ENCODE measurements around the gene CTTNBP2NL. TPM values are rescaled to one million over a fixed set of nuclear protein-coding genes. Genes with fewer than 3 reads are reported as not detected.

Gene CTTNBP2NL, protein sequence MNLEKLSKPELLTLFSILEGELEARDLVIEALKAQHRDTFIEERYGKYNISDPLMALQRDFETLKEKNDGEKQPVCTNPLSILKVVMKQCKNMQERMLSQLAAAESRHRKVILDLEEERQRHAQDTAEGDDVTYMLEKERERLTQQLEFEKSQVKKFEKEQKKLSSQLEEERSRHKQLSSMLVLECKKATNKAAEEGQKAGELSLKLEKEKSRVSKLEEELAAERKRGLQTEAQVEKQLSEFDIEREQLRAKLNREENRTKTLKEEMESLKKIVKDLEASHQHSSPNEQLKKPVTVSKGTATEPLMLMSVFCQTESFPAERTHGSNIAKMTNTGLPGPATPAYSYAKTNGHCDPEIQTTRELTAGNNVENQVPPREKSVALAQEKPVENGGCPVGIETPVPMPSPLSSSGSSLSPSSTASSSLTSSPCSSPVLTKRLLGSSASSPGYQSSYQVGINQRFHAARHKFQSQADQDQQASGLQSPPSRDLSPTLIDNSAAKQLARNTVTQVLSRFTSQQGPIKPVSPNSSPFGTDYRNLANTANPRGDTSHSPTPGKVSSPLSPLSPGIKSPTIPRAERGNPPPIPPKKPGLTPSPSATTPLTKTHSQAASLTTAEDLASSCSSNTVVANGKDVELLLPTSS
- 1.9 TPM for total RNA-seq

DNA sequence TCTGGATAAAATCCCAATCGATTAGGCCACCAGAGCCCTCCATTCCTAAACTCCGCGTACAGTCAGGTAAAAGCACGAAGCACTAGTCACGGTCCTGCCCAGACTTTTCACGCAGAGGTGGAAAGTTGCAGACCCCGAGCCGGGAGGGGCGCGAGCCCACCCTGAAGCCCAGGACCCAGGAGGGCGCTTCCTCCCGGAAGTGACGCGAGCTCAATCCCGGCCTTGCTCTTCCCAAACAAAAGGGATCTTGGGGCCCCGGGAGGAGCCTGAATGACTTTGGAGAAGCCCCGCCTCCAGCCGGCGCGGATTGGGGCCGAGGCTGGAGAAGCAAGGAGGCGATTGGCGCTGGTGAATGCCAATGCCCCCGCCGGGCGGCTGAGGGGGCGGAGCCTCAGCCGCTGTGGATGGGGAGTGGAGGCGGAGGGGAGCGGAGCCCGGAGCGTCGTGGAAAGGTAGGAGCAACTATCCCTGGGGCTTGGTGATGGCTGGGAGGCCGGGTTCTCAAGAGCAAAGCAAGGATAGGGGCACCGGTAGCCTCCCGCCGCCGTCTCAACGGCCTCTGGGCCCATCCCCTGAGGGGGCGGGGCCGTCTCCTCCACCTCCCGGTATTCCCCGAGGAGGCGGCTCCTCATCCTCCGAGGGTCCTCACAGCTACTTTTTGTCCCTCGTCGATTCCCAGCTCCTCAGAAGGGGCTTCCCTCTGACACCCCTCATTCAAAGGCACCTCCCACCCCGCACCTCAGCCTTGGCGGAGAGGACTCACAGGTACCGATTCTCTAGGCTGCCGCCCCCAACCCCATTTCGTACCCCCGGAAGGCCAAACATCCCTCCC is at the start of gene CTTNBP2NL:
TSS of gene CTTNBP2NL (plus strand) at position 394 of the 832 bp plus-strand sequence. CDS start 19,952 bp downstream, outside the sequence.
- peak; percentile 50 to 80 (median 74) for DNase-seq (ENCODE audit: low read depth in 2 of 3, low spot score in 2 of 3)

DNA sequence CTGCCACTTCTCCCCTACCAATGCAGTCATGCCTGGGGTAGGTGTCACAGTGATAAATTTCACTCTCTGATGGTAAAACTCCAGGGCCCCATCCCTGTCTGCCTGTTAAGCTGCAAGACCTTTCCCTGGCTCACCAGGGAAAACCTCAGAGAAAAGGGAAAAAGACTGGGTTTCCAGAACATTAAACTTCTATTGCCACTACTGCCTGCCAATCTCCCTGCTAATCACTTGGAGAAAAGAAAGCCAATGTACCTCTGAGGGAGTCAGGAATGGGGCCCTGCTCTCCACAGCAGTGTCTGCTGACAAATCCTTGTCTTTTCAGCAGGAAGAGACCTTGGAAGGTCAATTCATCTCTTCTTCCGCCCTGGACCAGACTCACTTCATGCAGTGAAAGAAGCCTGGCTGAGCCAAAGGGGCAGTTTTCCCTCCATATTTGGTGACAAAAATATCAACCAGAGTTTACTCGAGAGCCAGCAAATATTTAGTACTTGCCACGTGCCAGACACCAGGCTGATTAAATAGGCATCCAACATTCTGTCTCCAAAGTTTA is 49.1 kb upstream of the CTTNBP2NL start:
- DNase-seq (ENCODE audit: low read depth in 2 of 3, low spot score in 2 of 3) = no peak

DNA sequence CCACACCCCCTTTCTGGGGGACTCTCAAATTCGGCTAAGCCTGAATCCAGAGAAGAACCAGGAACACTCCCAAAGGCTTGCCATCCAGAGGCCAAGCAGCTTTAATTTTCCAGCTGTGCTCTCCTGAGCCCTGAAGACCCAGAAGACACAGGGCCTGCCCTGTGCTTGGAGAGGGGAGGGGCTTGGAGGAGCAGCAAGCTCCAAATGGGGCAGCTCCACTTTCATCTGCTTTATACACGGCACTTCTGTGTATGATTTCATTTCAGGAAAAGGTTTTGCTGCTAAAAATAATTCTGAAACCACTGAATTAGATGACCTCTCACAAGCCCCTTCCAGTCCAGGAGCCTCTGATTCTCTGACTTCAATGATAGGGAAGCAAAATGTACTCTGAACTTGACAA is 39.2 kb upstream of the CTTNBP2NL start:
- DNase-seq (ENCODE audit: low read depth in 2 of 3, low spot score in 2 of 3) = no peak

DNA sequence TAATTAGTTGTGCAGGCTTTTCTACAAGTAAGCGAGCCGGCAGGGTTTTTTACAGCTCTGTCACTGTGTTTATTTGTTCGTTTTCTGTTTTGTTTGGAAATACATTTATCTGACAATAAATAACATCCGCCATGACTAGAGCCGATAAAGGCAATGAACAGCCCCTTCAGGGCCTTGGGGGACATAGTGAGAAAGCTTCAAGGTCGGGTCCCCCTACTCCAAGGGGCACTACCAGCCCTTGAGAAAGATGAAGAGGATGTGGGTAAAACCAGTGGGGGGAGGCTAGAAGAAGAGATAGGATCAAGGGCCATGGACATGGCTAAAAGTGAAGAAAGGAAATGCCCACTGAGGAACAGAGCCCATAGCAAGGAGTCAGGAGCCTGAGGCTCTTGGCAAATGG is 38.5 kb upstream of the CTTNBP2NL start:
- no peak for DNase-seq (ENCODE audit: low read depth in 2 of 3, low spot score in 2 of 3)

DNA sequence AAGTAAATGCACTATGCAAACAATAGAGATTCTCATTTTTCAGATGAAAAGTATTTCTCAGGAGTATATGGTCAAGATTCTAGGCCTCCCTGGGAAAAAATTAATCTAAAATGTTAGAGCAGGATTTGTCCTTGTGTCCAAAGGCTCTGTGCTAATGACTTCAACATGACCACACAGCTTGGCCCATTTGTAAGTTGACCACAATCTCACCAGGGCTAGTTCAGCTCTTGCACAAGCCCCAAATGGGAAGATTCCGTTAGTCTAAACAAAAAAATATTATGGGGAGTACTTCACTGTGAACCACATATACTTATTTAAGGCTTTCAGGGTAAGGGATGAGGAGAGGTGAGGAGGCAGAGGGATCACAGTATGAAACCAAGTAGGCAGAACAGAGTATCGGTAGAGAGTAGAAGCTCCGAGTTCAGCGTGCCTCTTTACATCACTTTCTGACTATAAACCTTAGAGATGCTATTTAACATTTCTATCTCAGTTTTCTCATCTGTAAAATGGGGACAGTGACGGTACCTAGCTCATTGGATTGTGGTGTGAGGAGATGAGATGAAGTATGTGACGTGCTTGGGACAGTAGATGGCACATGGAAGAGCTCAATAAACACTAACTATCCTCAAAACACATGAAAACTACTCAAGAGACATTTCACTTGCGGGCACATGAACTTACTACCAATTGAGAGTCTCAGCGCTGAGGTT is 37.8 kb upstream of the CTTNBP2NL start:
- DNase-seq (ENCODE audit: low read depth in 2 of 3, low spot score in 2 of 3) = no peak

DNA sequence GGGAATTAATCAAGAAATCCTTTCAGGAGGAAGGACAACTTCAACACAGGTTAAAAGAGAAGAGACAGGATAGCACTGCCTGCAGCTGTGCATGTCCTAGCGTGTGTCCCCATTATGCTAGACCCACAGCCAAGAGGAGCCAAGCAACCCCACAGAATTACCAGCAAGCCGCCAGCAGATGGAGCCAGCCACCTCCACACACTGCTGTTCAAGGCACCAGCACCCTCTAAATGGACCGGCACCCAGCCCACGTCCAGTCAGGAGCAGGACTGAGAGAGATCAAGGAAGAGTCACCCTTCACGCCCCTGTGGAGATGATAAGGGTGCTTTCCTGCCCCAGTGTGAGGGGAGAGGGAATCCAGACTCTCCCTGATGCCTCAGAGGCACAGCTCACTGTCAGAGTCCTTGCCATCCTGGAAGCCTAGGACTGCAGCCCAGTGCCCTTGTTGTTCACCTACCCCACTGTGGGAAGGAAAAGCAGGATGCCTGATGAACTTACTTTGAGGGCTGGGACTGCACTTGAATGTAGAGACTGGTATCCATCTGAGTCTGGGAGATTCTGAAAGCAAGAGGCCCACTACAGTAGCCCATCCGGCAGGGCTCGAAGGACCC is 37.1 kb upstream of the CTTNBP2NL start:
- DNase-seq (ENCODE audit: low read depth in 2 of 3, low spot score in 2 of 3) = peak in 2 of 3 donors; percentile 26 to 48

DNA sequence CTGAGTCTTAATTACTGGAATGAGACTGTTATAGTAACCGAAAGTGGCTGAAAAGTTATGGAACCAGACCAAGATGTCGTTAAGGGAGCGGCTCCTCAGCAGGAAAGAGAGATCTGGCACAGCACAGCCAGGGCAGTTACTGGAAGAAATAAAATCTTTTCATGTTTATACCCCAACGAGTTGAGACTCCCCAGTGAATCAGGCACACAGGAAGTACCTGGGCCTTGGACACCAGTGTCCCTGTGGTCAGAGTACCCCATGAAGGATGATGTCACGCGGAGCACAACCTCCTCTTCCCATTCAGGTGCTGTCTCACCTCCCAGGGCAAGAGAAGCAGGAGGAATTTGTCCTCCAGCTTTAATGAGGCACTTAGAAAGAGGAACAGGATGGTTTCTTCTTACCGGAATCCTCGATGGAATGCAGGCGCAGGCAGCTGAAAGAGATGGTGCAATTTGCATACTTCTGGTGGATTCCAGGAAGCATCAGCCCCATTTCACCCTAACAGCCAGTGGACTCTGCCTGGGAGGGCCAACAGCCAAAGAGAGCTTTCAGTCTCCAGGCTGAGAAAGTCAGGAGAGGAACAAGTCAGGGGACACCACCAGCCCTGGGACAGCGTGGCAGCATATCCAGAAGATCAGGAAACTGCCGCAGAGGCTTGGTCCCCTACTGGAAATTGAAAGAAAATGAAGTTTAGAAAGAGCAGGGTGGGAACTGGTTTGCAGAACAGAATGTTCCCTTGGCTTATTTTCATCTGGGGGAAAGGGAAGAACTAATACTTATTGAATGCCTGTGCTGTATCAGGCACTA is 35.9 kb upstream of the CTTNBP2NL start:
- DNase-seq (ENCODE audit: low read depth in 2 of 3, low spot score in 2 of 3) = no peak

DNA sequence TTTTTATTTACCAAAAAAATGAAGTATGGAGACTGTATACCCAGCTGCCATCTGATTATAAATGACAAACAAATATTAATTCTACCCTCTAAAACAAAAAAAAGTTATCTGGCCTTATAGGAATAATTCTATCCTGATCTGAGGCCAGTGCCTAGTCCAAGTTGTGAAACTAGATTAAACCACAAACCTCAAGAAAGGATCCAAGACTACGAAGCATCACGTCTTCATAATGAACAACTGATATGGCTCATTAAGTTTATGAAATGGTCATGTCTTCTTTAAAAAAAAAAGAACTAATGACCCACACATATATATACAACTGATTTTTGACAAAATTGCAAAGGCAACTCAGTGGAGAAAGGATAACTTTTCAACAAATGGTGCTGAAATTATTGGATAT is 32.4 kb upstream of the CTTNBP2NL start:
- DNase-seq (ENCODE audit: low read depth in 2 of 3, low spot score in 2 of 3) = no peak

DNA sequence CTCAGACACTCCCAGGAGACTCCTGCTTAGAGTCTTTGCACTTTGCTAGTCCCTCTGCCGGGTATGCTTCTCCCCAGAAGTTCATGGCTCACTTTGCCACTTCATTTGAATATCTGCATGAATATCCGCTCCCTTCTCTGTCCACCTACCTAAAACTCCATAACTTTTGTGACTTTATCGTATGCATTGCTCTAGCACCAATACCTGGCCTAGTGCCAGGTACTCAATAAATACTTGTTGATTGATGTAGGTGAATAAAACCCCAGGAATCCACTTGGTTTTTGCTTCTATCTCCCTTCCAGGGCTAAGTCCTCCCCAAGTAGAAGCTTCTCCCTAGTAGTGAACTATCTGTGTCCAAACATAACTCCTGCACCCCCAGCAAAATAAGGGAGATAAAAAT is 27.8 kb upstream of the CTTNBP2NL start:
- no peak for DNase-seq (ENCODE audit: low read depth in 2 of 3, low spot score in 2 of 3)

DNA sequence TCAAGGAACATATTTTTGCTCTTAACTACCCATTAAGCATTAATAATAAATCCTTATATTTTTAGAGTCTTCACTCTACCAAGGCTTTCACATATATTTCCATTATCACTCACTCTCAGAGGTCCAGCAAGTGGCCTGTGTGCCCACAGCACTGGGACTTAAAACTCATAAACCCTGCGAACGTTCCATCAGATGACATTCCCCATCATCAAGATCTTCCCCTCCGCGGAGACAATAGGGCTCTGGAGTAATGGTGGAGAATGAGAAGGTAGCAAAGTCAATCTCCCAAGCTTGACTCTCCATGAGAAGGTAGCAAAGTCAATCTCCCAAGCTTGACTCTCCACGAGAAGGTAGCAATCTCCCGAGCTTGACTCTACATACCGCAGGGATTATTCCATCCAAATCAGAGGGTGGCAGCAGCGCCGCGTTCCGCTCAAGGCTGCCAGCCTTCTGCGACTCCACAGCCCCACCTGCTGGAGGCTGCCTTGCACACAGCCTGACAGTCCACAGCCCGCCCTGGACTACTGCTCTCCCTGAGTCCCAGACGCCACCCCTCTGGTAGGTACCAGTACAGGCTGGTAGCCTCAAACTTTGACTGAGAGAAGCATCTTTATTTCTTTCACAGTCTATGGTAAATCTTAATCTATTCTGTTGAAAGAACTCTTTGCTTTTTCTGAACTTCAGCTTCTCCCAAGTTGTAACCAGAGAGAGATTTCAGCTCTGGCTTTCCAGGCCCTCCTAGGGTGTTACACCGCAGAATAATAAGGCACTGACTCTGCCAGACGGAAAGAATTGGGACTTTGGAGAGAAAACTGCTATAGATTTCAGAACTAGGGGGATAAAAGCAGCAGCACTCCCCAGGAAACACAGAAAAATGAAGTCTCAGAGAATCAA is 26.4 kb upstream of the CTTNBP2NL start:
- DNase-seq (ENCODE audit: low read depth in 2 of 3, low spot score in 2 of 3) = peak; percentile 58 to 86 (median 80)

DNA sequence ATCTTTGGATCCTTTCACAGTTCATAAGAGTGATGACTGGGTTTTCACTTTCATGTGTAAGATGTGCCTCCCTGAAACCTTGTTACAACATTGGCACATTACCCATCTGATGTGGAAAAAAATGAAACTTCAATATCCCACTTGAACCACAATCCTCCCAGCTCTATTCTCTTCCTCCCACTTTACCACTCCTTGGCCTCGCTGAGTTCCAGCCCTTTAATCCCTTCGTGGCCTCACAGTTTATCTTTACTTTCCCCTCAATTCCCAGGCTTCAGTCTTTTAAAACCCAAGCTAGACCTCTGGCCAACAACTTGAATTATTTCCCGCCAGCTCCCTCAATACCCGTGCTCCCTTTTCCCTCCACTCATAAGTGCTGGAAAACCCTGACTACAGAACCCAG is 25.0 kb upstream of the CTTNBP2NL start:
- DNase-seq (ENCODE audit: low read depth in 2 of 3, low spot score in 2 of 3) = no peak

DNA sequence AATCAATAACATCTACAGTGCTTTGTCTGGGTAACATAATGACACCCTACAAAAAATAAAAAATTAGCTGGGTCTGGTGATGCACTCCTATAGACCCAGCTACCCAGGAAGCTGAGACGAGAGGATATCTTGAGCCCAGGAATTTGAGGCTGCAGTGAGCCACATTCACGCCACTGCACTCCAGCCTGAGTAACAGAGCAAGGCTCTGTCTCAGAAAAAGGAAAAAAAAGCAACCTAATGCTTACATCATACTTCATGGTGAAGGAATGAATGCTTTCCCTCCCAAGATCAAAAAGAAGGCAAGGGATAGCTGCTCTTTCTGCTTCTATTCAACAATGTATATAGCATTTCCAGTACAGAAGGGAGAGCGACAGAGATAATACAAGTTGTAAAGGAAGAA is 24.2 kb upstream of the CTTNBP2NL start:
- no peak for DNase-seq (ENCODE audit: low read depth in 2 of 3, low spot score in 2 of 3)

DNA sequence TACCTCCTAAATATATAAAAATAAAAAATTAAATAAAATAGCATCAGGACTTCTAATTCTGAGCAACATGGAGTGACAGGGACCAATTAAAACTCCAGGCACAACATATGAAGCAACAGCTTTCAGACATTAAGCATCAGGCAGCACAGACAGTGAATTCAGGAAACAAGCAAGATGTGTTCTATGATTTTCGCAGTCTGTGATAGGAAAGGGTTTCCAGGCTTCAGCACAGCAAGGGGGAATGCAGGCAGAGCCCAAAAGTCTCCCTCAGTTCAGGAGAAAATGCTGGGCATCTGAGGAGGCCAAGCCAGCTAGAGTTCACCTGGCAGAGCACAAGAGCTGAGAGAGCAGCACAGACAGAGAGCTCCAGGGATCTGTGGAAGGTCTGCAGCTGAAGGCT is 22.2 kb upstream of the CTTNBP2NL start:
- no peak for DNase-seq (ENCODE audit: low read depth in 2 of 3, low spot score in 2 of 3)

DNA sequence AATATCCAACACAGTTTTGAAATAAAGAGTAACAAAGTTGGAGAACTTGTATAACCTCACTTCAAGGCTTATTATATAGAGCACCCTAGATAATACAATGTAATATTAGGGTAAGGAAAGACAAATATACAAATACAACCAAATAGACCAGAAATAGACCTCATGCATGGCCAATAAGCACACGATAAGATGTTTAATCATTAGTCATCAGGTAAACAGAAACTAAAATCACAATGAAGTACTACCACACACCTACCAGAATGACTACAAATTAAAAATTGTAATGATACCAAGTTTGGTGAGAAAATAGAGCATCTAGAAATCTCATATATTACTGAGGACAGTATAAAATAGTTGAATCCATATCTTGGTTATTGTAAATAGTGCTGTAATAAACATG is 20.3 kb upstream of the CTTNBP2NL start:
- no peak for DNase-seq (ENCODE audit: low read depth in 2 of 3, low spot score in 2 of 3)

DNA sequence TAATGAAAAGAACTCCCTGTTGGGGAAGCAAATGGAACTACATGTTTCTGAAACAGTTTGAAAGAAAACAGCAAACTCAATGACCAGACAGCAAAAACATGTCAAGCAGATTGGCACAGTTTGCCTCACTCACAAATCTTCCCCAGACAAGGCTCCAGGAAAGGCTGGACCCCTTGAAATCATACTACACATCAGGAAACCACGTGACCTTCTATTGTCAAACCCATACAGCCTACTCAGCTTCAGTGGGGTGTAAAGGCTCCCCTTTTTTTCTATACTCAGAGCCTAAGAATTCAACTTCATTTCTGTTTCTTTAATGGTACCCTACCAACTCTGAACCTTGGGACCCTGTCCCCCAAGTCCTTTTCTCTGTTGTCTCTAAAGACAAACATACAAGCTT is 15.7 kb upstream of the CTTNBP2NL start:
- DNase-seq (ENCODE audit: low read depth in 2 of 3, low spot score in 2 of 3) = no peak

DNA sequence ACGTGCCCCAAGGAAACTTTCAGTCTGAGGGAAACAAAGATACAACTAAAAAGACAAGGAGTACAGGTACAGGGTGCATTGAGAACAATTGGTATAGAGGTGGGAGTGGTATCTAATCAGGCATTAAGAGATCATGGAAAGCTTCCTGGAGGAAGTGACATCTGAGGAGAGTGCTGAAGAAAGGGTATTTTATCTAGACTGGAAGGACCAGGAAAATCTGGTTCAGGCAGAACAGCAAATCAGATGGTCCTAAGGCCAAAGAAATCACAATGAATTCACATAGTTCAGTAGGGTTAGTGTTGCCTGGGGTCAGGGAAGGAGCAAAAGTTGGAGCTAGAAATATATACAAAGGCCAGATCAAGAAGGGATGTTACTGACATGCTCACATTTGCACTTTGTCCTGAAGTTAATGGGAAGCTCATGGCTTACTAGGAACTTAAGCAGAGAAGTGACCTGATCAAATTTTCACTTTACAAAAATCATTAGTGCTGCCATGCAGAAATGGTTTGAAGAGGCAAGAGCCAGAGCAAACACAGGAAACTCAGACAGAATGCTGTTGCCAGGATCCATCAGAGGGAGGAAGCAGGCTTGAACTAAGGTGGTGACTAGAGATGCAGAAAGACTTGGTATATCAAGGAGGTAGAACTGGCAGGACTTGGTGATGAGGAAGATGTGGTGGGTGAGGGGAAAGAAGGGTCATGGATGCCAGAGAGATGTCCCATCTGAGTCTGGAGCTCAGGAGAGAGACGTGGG is 14.5 kb upstream of the CTTNBP2NL start:
- no peak for DNase-seq (ENCODE audit: low read depth in 2 of 3, low spot score in 2 of 3)

DNA sequence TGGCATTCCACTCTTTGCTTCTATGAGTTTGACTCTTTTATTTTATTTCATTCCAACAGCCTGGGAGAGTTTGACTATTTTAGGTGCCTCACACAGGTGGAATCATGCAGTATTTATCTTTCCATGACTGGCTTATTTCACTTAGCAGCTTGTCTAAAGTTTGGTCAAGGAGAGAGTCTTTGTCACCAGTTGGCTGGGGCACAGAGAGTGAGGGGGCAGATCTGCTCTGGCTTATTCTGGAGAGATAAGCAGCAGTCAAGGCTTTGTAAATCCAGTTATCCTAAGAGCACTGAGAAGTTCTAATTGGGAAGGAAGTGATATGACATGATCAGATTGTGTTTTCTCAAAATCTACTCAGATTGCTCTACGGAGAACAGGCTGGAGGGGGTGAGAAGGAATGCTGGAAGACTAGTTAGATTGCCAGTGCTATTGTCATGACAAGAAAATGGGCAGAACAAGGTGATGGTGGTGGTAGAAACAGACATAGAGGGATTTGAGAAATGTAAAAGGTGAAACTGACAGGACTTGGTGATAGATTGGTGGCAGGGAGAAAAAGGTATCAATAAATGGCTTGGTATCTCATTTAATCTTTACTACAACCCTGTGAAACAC is 12.1 kb upstream of the CTTNBP2NL start:
- no peak for DNase-seq (ENCODE audit: low read depth in 2 of 3, low spot score in 2 of 3)
